ENCODE results near the gene NCKAP1.

The NCKAP1 gene

DNA sequence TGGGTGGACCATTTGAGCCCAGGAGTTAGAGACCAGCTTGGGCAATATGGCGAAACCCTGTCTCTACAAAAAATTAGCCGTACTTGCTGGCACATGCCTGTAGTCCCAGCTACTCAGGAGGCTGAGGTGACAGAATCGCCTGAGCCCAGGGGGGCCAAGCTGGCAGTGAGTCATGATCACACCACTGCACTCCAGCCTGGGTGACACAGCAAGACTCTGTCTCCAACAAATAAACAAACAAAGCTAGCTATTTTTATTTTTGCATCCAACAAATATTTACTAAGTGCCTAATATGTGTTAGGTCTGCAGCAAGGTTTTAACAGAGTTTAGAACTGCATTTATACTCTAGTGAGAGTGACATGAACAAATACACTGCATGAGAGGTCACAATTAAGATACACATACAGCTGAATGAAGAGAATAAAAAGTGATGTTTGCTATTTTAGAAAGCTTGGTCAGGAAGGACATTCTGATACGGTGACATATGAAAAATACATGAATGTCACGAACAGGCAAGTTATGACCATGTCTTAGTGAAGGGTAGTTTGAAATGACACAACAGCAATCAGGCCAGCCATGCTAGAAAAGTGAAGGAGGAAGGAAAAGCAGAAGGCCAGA is 88.6 kb downstream of the NCKAP1 start:
- TF ChIP-seq CTCF (IDR thresholded peaks at IDR 0.05; ENCODE audit: insufficient read depth, low read length) (no peak), SPI1 (IDR thresholded peaks at IDR 0.05; ENCODE audit: borderline replicate concordance, low read depth) (no peak), GABPA (IDR thresholded peaks at IDR 0.05; ENCODE audit: low read depth) (no peak), REST (IDR thresholded peaks at IDR 0.05; ENCODE audit: insufficient replicate concordance, low read depth) (no peak), POLR2AphosphoS5 (IDR thresholded peaks at IDR 0.05; ENCODE audit: low read depth) (no peak)
- Histone ChIP-seq H3K4me3 (replicated peaks; ENCODE audit: insufficient read depth, low read length) (no peak overlapping the region), H3K27me3 (ENCODE audit: insufficient read depth, poor library complexity, severe bottlenecking) (no peaks in the 10 kb centered on the region), H3K27ac (replicated peaks) (no peak overlapping the region)
- DNase-seq (ENCODE audit: low read depth in 1 of 2, low spot score in 1 of 2) = no peak

GRCh38 chr2:182949052-182949451 is 89.2 kb downstream of the NCKAP1 start:
- DNase-seq (ENCODE audit: low read depth in 1 of 2, low spot score in 1 of 2) = no peak
- TF ChIP-seq POLR2AphosphoS5 (IDR thresholded peaks at IDR 0.05; ENCODE audit: low read depth) (no peak), CTCF (IDR thresholded peaks at IDR 0.05; ENCODE audit: insufficient read depth, low read length) (no peak), GABPA (IDR thresholded peaks at IDR 0.05; ENCODE audit: low read depth) (no peak), REST (IDR thresholded peaks at IDR 0.05; ENCODE audit: insufficient replicate concordance, low read depth) (no peak), SPI1 (IDR thresholded peaks at IDR 0.05; ENCODE audit: borderline replicate concordance, low read depth) (no peak)
- Histone ChIP-seq H3K4me3 (replicated peaks; ENCODE audit: insufficient read depth, low read length) (no peak overlapping the region), H3K27me3 (ENCODE audit: insufficient read depth, poor library complexity, severe bottlenecking) (no peaks in the 10 kb centered on the region), H3K27ac (replicated peaks) (no peak overlapping the region)

DNA sequence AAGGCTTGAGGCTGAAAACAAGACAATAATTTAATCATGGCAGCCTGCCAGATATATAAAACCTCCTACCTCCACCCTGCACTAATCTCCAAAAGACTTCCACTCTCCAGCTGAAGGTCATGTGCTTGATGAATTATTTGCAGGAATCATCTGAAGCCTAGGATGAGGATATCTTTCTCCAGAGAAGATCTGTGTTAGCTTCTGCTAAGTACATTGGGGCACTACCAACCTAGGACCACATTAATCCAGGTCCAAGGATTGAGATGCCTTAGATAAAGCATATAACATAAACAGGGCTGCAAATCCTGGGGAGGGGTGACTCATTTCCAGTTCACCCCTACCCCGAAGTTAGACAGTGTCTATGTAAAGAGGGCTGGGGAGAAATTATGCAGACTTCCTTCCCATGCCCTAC is 91.3 kb downstream of the NCKAP1 start:
- no peak overlapping the region for H3K4me3 ChIP-seq (replicated peaks; ENCODE audit: insufficient read depth, low read length)
- TF ChIP-seq GABPA (IDR thresholded peaks at IDR 0.05; ENCODE audit: low read depth) = no peak
- no peak for TF ChIP-seq SPI1 (IDR thresholded peaks at IDR 0.05; ENCODE audit: borderline replicate concordance, low read depth)
- no peak for TF ChIP-seq POLR2AphosphoS5 (IDR thresholded peaks at IDR 0.05; ENCODE audit: low read depth)
- TF ChIP-seq REST (IDR thresholded peaks at IDR 0.05; ENCODE audit: insufficient replicate concordance, low read depth) = no peak
- no peak for TF ChIP-seq CTCF (IDR thresholded peaks at IDR 0.05; ENCODE audit: insufficient read depth, low read length)
- no peaks in the 10 kb centered on the region for H3K27me3 ChIP-seq (ENCODE audit: insufficient read depth, poor library complexity, severe bottlenecking)
- no peak for DNase-seq (ENCODE audit: low read depth in 1 of 2, low spot score in 1 of 2)
- H3K27ac ChIP-seq (replicated peaks) = no peak overlapping the region
